Liver (tissue), 9 donors: ENCODE measurements around the gene ARHGAP6. TPM values are rescaled to one million over a fixed set of nuclear protein-coding genes. Genes with fewer than 3 reads are reported as not detected.

Experiments used
- DNase-seq: peaks from one replicate; pipeline ENCODE4 v3.0.0-alpha.2; 2017; ENCODE audit warnings: low spot score
- H3K27ac ChIP-seq, 2 donors: one replicate each; pipeline ENCODE4 v1.7.0; 2013; ENCODE audit warnings: inconsistent platforms in 2 of 2, low read length in 2 of 2, control low read depth in 1 of 2, low read depth in 1 of 2, mild to moderate bottlenecking in 1 of 2
- H3K27me3 ChIP-seq, 4 donors: one replicate each; pipeline versions ENCODE4 v1.6.1 to v1.7.0; 2013; ENCODE audit warnings: low read length in 3 of 4, inconsistent platforms in 1 of 4, mild to moderate bottlenecking in 1 of 4, moderate library complexity in 1 of 4; ENCODE audit not compliant: control insufficient read depth in 4 of 4, insufficient read depth in 4 of 4
- H3K36me3 ChIP-seq, 4 donors: one replicate each; pipeline versions ENCODE4 v1.6.1 to v1.7.0; 2013; ENCODE audit warnings: low read length in 3 of 4, mild to moderate bottlenecking in 3 of 4, low read depth in 1 of 4, moderate library complexity in 1 of 4; ENCODE audit not compliant: control insufficient read depth in 4 of 4, insufficient read depth in 3 of 4
- H3K4me1 ChIP-seq, 4 donors: one replicate each; pipeline versions ENCODE4 v1.6.1 to v1.7.0; 2013; ENCODE audit warnings: low read length in 3 of 4, mild to moderate bottlenecking in 3 of 4, moderate library complexity in 1 of 4; ENCODE audit not compliant: control insufficient read depth in 4 of 4, insufficient read depth in 4 of 4
- H3K4me3 ChIP-seq, 3 donors: one replicate each; pipeline versions ENCODE4 v1.6.1 to v1.7.0; 2013; ENCODE audit warnings: low read length in 3 of 3, control low read depth in 1 of 3, low read depth in 1 of 3, mild to moderate bottlenecking in 1 of 3
- H3K9ac ChIP-seq, 2 donors: one replicate each; pipeline ENCODE4 v1.7.0; 2013; ENCODE audit warnings: low read length in 2 of 2, mild to moderate bottlenecking in 2 of 2, moderate library complexity in 2 of 2, control low read depth in 1 of 2, low read depth in 1 of 2
- H3K9me3 ChIP-seq, 4 donors: one replicate each; pipeline versions ENCODE4 v1.6.1 to v1.7.0; 2013; ENCODE audit warnings: low read length in 3 of 4; ENCODE audit not compliant: control insufficient read depth in 4 of 4
- ATF3 ChIP-seq: IDR thresholded peaks from 2 replicates; pipeline ENCODE4 v1.6.1; 2016; ENCODE audit warnings: antibody characterized with exemption
- CTCF ChIP-seq: fragments of 150-350 bp; IDR thresholded peaks from 2 replicates; pipeline ENCODE4 v1.5.1; 2017; ENCODE audit warnings: improper control_type of control experiment, low read depth, low read length; ENCODE audit not compliant: missing input control
- EGR1 ChIP-seq, 2 donors: IDR thresholded peaks; 2 replicates each; pipeline ENCODE4 v1.6.1; 2016 to 2018; ENCODE audit warnings: antibody characterized with exemption in 2 of 2, low read depth in 2 of 2
- FOXA1 ChIP-seq: IDR thresholded peaks from 2 replicates; pipeline ENCODE4 v1.6.1; 2016; ENCODE audit warnings: antibody characterized with exemption
- FOXA2 ChIP-seq: IDR thresholded peaks from 2 replicates; pipeline ENCODE4 v1.6.1; 2016; ENCODE audit warnings: antibody characterized with exemption
- HNF4A ChIP-seq, 2 donors: conservative IDR thresholded peaks; 2 replicates each; pipeline ENCODE4 v1.6.1; 2016; ENCODE audit warnings: antibody characterized with exemption in 2 of 2, mild to moderate bottlenecking in 2 of 2
- HNF4G ChIP-seq: IDR thresholded peaks from 2 replicates; pipeline ENCODE4 v1.6.1; 2016; ENCODE audit warnings: antibody characterized with exemption
- JUND ChIP-seq, 2 donors: IDR thresholded peaks; 2 replicates each; pipeline ENCODE4 v1.6.1; 2016; ENCODE audit warnings: antibody characterized with exemption in 2 of 2
- NR2F2 ChIP-seq: IDR thresholded peaks from 2 replicates; pipeline ENCODE4 v1.6.1; 2016; ENCODE audit warnings: antibody characterized with exemption
- RAD21 ChIP-seq, 2 donors: IDR thresholded peaks; 2 replicates each; pipeline ENCODE4 v1.6.1; 2016; ENCODE audit warnings: antibody characterized with exemption in 2 of 2, mild to moderate bottlenecking in 2 of 2
- REST ChIP-seq: IDR thresholded peaks from 2 replicates; pipeline ENCODE4 v1.6.1; 2016; ENCODE audit warnings: antibody characterized with exemption, mild to moderate bottlenecking
- RXRA ChIP-seq, 2 donors: IDR thresholded peaks; 2 replicates each; pipeline ENCODE4 v1.6.1; 2017 to 2018; ENCODE audit warnings: antibody characterized with exemption in 2 of 2, mild to moderate bottlenecking in 1 of 2
- SP1 ChIP-seq: IDR thresholded peaks from 2 replicates; pipeline ENCODE4 v1.6.1; 2018; ENCODE audit warnings: antibody characterized with exemption, mild to moderate bottlenecking
- TAF1 ChIP-seq: conservative IDR thresholded peaks from 2 replicates; pipeline ENCODE4 v1.6.1; 2016; ENCODE audit warnings: antibody characterized with exemption, mild to moderate bottlenecking
- WGBS: extraction: QIAGEN DNeasy Blood & Tissue Kit; methylation state at CpG from one replicate; pipeline ENCODE4 v1.1.7; 2013; 5-methylcytosine and 5-hydroxymethylcytosine counted together
- polyA plus RNA-seq, 2 donors: library from polyadenylated mRNA; stranded (reverse) in 1 of 2; unstranded in 1 of 2; fragments of 200-250 nt in 1 of 2; fragments of >200 nt in 1 of 2; fragmentation: Nextera tagmentation in 1 of 2; extraction: Ambion mirVana in 1 of 2; gene quantifications; one replicate each; pipeline versions ENCODE4 v1.2.1 to v1.2.3, GENCODE V29; 2013 to 2015
- total RNA-seq, 2 donors: library from RNA; depleted of rRNA; stranded (reverse); fragments of >200 nt; gene quantifications; one replicate each; pipeline ENCODE4 v1.2.3, GENCODE V29; 2014
- TF ChIP-seq, protein P1 (sequence below): IDR thresholded peaks from 2 replicates; pipeline ENCODE4 v1.6.1; 2016; ENCODE audit warnings: antibody characterized with exemption
- donor health status: healthy.
- donor health status: healthy.
- donor health status: healthy.
- donor health status: healthy.
- donor health status: healthy.

Gene ARHGAP6
- total and polyA plus RNA-seq, 4 donors: 0.10 to 2.2 (median 0.65) TPM

GRCh38 chrX:11647138-11647537 lies 18.6 kb downstream of the ARHGAP6 start:
- no peaks in the 10 kb centered on the region for H3K36me3 ChIP-seq

More at GRCh38 chrX:11647138-11647537, 18.6 kb downstream of the ARHGAP6 start:
- WGBS: 80% methylated on average over 3 of the region's 3 CpGs
- Histone ChIP-seq H3K9ac (no peak overlapping the region), H3K4me1 (no peaks in the 10 kb centered on the region), H3K27me3 (no peaks in the 10 kb centered on the region), H3K4me3 (no peak overlapping the region), H3K27ac (no peak overlapping the region), H3K9me3 (no peaks in the 10 kb centered on the region)
- TF ChIP-seq RAD21 (IDR thresholded peaks at IDR 0.05) (no peak), HNF4A (conservative IDR thresholded peaks at IDR 0.05) (no peak), EGR1 (IDR thresholded peaks at IDR 0.05; ENCODE audit: low read depth in 2 of 2) (no peak), CTCF (no peak), SP1 (no peak), FOXA2 (no peak), RXRA (IDR thresholded peaks at IDR 0.05) (no peak), FOXA1 (no peak), NR2F2 (no peak), HNF4G (no peak), ATF3 (no peak), JUND (IDR thresholded peaks at IDR 0.05) (no peak), TAF1 (no peak), REST (no peak)
- TF ChIP-seq, protein P1, sequence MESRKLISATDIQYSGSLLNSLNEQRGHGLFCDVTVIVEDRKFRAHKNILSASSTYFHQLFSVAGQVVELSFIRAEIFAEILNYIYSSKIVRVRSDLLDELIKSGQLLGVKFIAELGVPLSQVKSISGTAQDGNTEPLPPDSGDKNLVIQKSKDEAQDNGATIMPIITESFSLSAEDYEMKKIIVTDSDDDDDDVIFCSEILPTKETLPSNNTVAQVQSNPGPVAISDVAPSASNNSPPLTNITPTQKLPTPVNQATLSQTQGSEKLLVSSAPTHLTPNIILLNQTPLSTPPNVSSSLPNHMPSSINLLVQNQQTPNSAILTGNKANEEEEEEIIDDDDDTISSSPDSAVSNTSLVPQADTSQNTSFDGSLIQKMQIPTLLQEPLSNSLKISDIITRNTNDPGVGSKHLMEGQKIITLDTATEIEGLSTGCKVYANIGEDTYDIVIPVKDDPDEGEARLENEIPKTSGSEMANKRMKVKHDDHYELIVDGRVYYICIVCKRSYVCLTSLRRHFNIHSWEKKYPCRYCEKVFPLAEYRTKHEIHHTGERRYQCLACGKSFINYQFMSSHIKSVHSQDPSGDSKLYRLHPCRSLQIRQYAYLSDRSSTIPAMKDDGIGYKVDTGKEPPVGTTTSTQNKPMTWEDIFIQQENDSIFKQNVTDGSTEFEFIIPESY: no peak
- DNase-seq: no peak
